NCI-H128 (cell line): ENCODE data around the gene TMIE.

Experiments
- DNase-seq: peaks from one replicate; lab custom pipeline; 2025; ENCODE audit not compliant: unreplicated experiment; lab: John Stamatoyannopoulos, UW

Gene TMIE

DNA sequence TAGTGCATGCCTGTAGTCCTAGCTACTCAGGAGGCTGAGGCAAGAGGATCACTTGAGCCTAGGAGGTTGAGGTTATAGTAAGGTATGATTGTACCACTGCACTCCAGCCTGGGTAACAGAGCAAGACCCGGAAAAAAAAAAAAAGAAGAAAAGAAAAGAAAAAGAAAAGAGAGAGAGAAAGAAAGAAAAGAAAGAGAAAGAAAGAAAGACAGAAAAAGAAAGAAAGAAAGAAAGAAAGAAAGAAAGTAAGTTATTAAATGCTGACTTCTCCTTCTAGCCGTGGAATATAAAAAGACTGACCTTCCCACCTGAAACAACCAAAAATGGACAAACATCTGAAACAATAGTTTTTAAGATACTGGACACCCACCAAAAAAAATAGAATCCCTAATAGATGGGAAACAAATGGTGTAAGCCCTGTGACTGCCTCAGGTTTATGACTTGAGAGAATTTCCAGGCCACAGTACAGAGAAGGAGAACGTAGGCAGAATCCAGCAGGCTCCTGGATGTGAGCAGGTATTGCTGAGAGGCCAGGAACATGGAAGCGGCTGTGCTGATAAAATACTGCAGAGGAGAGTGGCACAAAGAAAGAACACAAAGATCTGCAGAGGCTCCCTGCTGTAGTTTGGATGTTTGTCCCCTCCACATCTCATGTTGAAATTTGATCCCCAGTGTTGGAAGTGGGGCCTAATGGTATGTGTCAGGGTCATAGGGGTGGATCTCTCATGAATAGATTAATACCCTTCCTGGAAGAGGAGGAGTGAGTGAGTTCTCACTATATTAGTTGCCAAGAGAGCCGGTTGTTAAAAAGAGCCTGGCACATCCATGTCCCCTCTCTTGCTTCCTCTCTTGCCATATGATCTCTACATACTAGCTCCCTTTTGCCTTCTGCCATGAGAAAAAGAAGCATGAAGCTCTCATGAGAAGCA lies 58.3 kb downstream of the TMIE start:
- DNase-seq: no peak
